ENCODE measurements around the gene SHISA6.

The SHISA6 gene

GRCh38 chr17:11240841-11241610, at the start of gene SHISA6:
Gene SHISA6 (plus strand): TSS chr17:11241213.
- DNase-seq: no peak

DNA sequence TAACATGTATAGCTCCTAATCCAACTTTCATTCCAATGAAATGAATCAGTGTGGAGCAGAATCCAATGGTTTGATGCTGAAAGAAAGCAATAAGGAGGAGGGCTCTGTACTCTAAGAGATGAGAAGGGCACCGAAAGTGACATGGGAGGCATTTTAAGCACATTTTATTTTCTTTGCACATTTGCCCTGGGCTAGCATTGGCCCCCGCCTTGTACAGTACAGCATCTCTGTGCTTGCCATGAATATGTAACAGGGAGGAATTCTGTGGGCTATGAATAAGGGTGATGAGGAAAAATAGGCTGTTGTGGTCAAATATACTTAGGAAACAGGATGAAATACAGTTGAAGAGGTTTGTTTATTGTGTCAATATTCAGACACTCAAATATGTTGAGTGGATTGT, 45.2 kb upstream of the SHISA6 start:
- no peak for DNase-seq

DNA sequence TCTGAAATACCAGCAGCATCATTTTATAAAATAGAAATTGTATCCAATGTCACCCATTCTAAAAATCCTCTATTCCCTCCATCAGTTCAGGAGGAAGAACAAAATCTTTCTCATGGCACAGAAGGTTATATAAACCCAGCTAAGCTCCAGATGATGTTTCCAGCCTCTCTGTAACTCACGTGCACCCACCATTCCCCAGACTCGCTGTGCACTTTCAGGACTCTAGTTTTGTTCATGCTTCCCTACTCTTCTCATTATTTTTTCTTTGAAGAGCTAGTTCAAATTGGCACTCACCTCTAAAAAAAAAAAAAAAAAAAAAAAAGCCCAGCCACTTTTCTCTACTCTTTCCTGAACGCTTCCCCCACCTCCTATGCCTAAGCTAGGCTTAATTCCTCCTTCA, 36.0 kb upstream of the SHISA6 start:
- DNase-seq: no peak

DNA sequence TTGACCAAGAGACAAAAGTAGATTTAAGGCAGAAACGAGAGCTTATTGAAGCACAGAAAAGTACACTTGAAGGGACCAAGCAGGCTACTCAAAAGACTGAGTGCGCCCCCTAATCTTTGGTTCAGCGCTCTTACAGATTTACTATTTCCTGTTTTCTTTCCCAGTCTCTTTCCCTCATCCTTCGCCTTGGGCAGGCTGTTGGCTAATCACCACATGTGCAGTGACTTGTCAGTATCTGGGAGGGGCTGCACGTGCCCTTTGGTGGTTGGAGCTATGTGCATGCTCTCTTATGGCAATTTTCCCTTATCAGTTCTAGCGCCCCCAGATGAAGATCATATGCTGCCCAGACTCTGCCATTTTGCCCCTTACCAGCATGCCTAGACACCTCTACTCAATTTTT, 35.4 kb upstream of the SHISA6 start:
- no peak for DNase-seq

DNA sequence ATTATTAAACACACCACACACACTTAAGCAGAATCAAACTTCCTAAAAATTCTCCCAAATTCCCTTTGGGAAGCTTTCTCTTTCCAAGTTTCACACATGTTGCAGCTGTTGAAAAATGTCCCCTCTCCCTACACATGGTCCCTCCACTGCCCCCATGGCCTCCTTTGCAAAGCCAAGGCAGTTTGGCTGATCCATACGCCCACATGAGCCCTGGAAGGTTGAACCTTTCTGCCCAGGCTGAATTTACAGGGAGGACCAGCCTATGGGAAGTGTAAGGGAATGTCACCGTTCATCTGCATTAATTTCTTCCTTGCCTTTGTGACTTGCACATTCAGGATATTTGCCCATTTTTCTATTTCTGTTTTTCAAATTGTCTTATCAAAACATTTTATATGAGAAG, 31.1 kb upstream of the SHISA6 start:
- no peak for DNase-seq

DNA sequence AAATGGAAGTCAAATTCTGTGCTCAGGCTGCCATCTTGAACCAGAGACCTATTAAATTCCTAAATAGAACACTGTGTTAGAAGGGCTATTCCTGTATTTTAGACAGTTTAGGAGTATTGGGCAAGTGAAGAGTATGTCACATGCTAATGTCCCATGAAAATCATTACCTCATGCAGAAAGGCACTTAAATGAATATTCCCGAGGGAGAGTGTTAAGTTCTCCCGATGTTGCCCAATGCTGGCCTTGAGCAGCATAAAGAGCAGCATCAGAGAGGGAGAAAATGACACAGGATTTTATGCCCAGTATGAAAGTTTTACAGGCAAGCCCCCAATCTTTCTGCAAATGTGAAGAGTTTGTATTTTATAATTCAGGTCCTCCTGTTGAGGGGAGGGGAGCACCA, 28.2 kb upstream of the SHISA6 start:
- no peak for DNase-seq

DNA sequence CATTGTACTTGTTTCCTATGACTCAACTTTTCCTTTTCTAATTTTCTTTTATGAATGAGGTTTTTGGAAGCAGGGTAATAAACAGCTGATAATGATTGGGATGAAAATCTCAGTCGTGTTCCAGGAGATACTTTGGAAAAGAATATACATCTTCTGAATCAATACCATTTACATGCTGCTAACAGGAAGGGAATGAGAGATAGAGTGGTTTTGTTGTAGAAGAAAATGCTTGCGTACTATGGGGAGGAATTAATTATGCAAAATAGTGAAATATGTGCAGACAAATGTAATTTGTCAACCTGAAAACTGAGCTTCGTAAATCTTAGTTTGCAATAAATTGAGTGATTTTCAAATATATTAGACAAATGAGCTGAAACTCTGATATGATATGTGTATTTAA, 24.0 kb upstream of the SHISA6 start:
- no peak for DNase-seq

DNA sequence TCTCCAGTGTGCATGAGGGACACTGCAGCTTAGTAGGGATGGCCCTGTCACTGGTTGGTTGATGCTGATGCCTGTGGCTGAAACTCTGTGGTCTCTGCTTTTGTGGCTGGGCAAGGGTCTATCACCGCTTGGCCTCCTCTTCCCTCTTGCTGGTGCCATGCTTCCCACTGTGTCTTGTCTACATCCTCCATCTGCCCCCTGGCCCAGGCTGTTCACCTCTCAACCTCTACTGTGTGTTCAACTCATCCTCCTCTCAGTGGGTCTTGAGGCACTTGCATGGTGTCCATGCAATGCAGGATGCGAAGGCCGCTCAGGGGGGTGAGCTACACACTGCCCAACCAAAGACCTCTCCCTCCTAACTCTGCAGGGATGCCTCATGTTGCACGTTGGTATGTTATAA, 19.8 kb upstream of the SHISA6 start:
- no peak for DNase-seq

- DNase-seq: no peak
These were observed 19.3 kb upstream of the SHISA6 start for GRCh38 chr17:11221721-11222120.

GRCh38 chr17:11238705-11239104, 2.3 kb upstream of the SHISA6 start:
- no peak for DNase-seq

GRCh38 chr17:11239379-11239970, 1.5 kb upstream of the SHISA6 start:
- DNase-seq: no peak

- DNase-seq: no peak
These were observed 772 bp upstream of the SHISA6 start for GRCh38 chr17:11240041-11240840.

DNA sequence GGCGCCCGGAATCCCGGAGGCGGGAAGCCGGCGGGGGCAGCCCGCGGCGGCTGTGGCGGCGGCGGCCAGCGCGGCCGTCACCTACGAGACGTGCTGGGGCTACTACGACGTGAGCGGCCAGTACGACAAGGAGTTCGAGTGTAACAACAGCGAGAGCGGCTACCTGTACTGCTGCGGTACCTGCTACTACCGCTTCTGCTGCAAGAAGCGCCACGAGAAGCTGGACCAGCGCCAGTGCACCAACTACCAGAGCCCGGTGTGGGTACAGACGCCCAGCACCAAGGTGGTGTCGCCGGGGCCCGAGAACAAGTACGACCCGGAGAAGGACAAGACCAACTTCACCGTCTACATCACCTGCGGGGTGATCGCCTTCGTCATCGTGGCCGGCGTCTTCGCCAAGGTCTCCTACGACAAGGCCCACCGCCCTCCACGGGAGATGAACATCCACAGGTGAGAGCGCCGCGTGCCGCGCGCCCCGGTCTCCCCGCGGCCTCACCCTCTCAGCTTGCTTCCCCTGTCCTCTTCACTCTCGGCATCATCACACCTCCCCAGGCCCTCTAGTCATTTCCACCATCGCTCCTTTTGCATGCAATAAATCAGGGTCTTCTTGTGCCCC, 706 bp downstream of the SHISA6 start:
- DNase-seq: no peak

- no peak for DNase-seq
These were observed 1.4 kb downstream of the SHISA6 start for GRCh38 chr17:11242411-11242810.

DNA sequence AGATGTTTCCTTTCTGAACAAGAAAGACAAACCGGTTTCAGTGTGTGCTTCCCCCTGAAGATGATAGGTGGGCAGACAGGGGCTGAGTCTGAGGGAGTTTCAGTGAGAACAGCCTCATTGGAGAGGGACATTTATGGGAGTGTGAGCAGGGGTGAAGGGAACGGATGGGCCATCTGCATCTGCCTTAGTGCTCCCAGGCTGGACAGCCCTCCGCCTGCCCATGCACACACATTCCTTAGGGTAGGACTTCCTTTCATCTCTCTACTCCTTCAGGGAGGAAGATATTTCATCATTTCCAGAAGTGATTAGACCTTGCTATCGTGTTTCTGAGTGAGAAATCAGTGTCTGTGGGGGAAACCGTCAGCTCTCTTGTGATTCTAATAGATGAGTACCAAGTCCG, 3.8 kb downstream of the SHISA6 start:
- no peak for DNase-seq

DNA sequence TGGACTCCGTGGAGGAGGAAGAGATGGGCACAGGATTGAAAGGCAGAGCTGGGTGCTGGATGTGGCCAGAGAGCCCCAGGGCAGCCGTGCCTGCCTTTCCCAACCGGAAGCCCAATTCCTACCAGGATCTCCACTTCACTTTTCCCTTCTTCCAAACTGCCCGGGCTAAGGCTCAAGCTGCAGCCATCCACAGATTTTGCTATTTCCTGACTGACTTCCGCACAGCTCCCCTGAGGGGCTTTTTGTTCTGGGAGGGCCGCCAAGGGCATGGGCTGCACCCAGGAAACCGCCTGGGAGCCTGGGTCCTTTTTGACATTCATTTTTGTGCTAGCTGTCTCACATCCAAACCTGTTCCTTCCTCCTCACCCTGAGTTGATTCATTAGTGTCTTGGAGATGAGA, 4.2 kb downstream of the SHISA6 start:
- DNase-seq: no peak

GRCh38 chr17:11245791-11246190, 4.8 kb downstream of the SHISA6 start:
- no peak for DNase-seq

DNA sequence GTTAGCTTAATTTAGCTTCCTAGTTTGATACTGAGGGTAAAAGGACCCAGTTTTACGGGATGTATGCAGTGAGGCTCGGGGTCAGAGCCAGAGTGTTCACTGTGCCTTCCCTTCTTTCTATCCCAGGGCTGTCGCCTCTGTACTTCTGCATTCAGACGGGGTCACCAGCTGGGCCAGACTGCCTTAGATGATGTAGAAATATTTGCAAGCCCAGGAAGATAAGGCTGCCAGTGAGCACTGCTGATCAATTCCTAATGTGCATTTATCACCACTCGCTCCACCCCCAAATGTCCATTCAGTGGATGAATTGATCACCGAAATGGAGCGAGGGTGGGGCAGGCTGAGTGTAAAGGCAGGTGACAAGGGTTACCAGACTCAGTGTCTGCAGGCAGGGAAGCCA, 9.1 kb downstream of the SHISA6 start:
- DNase-seq: no peak

DNA sequence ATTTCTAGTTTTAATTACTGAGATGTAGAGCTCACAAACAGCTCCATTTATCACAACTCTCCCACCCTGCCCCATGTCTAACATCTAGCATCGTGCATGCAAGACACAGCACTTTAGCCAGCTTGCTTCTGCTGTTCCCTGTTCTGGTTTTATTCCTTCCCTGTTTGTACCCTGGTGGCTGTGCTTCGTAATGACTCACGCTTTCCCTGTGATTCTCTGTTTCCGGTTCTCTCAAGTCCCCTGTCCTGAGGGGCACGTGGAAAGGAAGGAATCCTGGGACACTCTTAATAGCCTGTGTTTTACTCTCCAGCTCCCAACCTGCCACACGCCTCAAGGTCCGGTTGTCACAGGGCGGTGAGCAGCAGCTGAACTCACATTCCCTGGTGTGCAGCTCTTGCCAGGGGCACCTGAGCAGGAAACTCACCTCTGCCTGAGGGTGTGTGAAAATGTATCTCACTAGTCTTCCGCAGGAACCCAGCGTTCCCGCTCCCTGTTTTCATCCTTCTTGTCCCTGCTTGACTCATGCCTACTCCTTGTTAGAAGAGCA, 10.6 kb downstream of the SHISA6 start:
- DNase-seq: no peak

DNA sequence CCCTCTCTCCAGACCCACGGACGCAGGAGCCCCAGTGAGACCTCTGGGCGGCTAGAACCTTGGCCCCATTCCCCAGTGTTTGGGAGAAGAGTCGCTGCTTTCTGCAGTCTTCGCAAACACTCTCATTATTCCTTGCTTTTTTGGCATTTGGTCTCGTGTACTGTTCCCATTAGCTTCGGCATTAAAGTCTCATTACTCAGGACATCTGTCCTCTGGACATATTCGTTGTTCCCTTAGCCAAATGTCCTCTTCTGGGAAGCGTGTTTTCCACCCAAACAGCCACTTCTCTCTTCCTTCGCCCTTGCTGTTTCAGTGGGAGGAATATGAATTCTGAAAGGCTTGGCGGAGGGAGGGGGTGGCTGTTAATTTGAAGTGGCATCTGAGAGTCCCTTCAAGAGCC, 11.1 kb downstream of the SHISA6 start:
- no peak for DNase-seq

DNA sequence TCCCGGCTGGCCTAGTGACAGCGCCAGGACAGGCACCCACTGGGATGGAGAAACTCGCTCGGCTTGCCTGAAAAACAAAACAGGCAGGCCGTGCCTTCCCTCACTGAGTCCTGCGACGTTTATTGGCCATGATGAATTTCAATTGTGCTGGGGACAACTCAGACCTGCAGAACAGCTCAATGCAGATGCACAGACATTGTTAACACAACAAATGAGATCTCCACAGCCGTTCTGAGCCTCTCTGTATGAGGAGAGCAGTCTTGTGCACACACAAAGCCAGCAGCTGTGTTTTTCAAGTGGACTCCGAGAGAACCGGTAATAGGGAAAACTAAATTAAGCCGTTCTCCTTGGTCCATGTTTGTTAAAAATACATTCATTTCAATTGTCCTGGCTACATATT, 15.9 kb downstream of the SHISA6 start:
- DNase-seq: no peak

GRCh38 chr17:11264183-11264871, 23.3 kb downstream of the SHISA6 start:
- DNase-seq: no peak
